GM12891 (cell line): ENCODE results near the gene GSTT2.
"Not testable (repeated sequence)": the region's sequence is repeated elsewhere in the genome, so short reads cannot be mapped to it uniquely, and the experiment has no call there.

Experiments
- POLR2A ChIP-seq: IDR thresholded peaks from 2 replicates; pipeline ENCODE4 v1.6.1; 2011; ENCODE audit warnings: low read depth, low read length, control low read depth
- POLR2AphosphoS5 ChIP-seq: IDR thresholded peaks from 2 replicates; pipeline ENCODE4 v1.6.1; 2011; ENCODE audit warnings: low read depth, low read length, control low read depth
- TAF1 ChIP-seq: IDR thresholded peaks from 2 replicates; pipeline ENCODE4 v1.6.1; 2011; ENCODE audit warnings: low read depth, low read length, control low read depth

DNA sequence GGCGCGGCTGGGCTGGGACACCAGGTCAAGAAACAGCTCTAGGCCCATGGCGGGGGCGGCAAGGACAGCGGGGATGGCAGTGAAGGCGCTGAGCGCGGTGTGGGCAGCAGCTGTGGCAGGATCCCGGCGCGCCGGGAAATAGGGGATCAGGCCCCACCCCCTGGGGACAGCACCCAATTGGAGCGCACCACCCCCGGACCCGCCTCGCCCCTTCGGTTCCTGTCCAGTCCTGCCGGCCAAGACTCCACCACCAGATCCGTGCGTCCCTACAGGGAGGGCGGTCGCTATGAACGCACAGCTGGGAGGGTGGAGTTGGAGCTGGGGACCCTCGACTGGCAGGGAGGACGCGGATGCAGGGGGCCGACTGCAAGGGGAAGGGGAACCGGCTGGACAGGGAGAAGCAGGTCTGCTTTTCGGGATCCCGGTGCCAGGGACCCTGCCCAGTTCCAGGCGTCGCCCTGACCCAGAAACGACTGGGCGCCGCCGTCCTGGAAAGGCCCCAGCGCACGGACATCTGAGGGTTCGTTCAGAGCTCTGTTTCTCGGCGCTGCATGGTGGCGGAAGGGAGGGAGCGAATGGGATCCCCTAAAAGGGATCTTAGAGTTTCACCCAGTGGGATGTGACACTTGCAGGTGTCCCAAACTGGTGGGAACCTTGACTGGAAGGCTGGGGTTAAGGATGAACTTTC lies 18.7 kb upstream of the GSTT2 start, which contains the start of gene GSTT2B:
- not testable (repeated sequence) for TF ChIP-seq POLR2AphosphoS5, TAF1, POLR2A
